ENCODE data around the gene RAB8B.

GRCh38 chr15:63156755-63157117, 32.7 kb upstream of the RAB8B start:
- TF ChIP-seq ZNF274 (IDR thresholded peaks at IDR 0.05; ENCODE audit: insufficient read depth, insufficient read length) = no peak
- no peak for TF ChIP-seq TAF1 (IDR thresholded peaks at IDR 0.05; ENCODE audit: borderline replicate concordance, low read depth, low read length)
- TF ChIP-seq SKIL (IDR thresholded peaks at IDR 0.05; ENCODE audit: low read depth, poor library complexity, severe bottlenecking) = no peak

Data from GM12878 (cell line).